Measurements from ENCODE around the gene TFCP2. TPM values are rescaled to one million over a fixed set of nuclear protein-coding genes. Genes with fewer than 3 reads are reported as not detected.
A peak's percentile ranks its signal among the peaks of the same experiment; 100 is the strongest.

The TFCP2 gene
- total RNA-seq, 1 donor from 2014 or later, result 15.5 TPM

- intact Hi-C loops (cut with DNase I), result no loop called here
- H3K27me3 ChIP-seq, result no peaks in the 10 kb centered on the region
- DNase-seq (ENCODE audit: extremely low spot score in 2 of 2), result no peak
- TF ChIP-seq POLR2AphosphoS5 (IDR thresholded peaks at IDR 0.05; ENCODE audit: insufficient read depth in 1 of 2, low read depth in 1 of 2) (peak in 1 of 2 donors; percentile 44), POLR2A (IDR thresholded peaks at IDR 0.05) (no peak)
- TF ChIP-seq, protein P1, sequence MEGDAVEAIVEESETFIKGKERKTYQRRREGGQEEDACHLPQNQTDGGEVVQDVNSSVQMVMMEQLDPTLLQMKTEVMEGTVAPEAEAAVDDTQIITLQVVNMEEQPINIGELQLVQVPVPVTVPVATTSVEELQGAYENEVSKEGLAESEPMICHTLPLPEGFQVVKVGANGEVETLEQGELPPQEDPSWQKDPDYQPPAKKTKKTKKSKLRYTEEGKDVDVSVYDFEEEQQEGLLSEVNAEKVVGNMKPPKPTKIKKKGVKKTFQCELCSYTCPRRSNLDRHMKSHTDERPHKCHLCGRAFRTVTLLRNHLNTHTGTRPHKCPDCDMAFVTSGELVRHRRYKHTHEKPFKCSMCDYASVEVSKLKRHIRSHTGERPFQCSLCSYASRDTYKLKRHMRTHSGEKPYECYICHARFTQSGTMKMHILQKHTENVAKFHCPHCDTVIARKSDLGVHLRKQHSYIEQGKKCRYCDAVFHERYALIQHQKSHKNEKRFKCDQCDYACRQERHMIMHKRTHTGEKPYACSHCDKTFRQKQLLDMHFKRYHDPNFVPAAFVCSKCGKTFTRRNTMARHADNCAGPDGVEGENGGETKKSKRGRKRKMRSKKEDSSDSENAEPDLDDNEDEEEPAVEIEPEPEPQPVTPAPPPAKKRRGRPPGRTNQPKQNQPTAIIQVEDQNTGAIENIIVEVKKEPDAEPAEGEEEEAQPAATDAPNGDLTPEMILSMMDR (IDR thresholded peaks at IDR 0.05), result no peak
- H3K36me3 ChIP-seq, result no peaks in the 10 kb centered on the region
- H3K27ac ChIP-seq, result no peak overlapping the region
- no peaks in the 10 kb centered on the region for H3K9me3 ChIP-seq
- H3K4me3 ChIP-seq, result no peak overlapping the region
- H3K4me1 ChIP-seq, result no peaks in the 10 kb centered on the region
Observed at GRCh38 chr12:51127050-51127729, 45.7 kb downstream of the TFCP2 start.

GRCh38 chr12:51126297-51126696, 46.6 kb downstream of the TFCP2 start:
- Histone ChIP-seq H3K4me3 (no peak overlapping the region), H3K9me3 (no peaks in the 10 kb centered on the region), H3K4me1 (no peaks in the 10 kb centered on the region), H3K27me3 (no peaks in the 10 kb centered on the region), H3K36me3 (no peaks in the 10 kb centered on the region), H3K27ac (no peak overlapping the region)
- intact Hi-C loops (cut with DNase I), result no loop called here
- no peak for TF ChIP-seq POLR2A (IDR thresholded peaks at IDR 0.05)
- TF ChIP-seq, protein P1 (IDR thresholded peaks at IDR 0.05), result no peak
- TF ChIP-seq POLR2AphosphoS5 (IDR thresholded peaks at IDR 0.05; ENCODE audit: insufficient read depth in 1 of 2, low read depth in 1 of 2), result no peak
- no peak for DNase-seq (ENCODE audit: extremely low spot score in 2 of 2)

GRCh38 chr12:51124504-51124903, 48.4 kb downstream of the TFCP2 start:
- intact Hi-C loops (cut with DNase I), result no loop called here
- H3K4me1 ChIP-seq, result no peaks in the 10 kb centered on the region
- TF ChIP-seq POLR2AphosphoS5 (IDR thresholded peaks at IDR 0.05; ENCODE audit: insufficient read depth in 1 of 2, low read depth in 1 of 2) (no peak), POLR2A (IDR thresholded peaks at IDR 0.05) (no peak)

GRCh38 chr12:51122844-51123243, 50.1 kb downstream of the TFCP2 start:
- no peaks in the 10 kb centered on the region for H3K36me3 ChIP-seq
- TF ChIP-seq, protein P1 (IDR thresholded peaks at IDR 0.05), result no peak
- TF ChIP-seq POLR2AphosphoS5 (IDR thresholded peaks at IDR 0.05; ENCODE audit: insufficient read depth in 1 of 2, low read depth in 1 of 2) (no peak), POLR2A (IDR thresholded peaks at IDR 0.05) (no peak)
- no peak overlapping the region for H3K4me3 ChIP-seq
- no peak overlapping the region for H3K27ac ChIP-seq
- H3K9me3 ChIP-seq, result no peaks in the 10 kb centered on the region
- no peak for DNase-seq (ENCODE audit: extremely low spot score in 2 of 2)
- no peaks in the 10 kb centered on the region for H3K27me3 ChIP-seq
- intact Hi-C loops (cut with DNase I), result no loop called here
- H3K4me1 ChIP-seq, result no peaks in the 10 kb centered on the region

More at GRCh38 chr12:51124504-51124903, 48.4 kb downstream of the TFCP2 start:
- DNase-seq (ENCODE audit: extremely low spot score in 2 of 2), result no peak
- Histone ChIP-seq H3K27ac (no peak overlapping the region), H3K36me3 (no peaks in the 10 kb centered on the region), H3K9me3 (no peaks in the 10 kb centered on the region), H3K27me3 (no peaks in the 10 kb centered on the region), H3K4me3 (no peak overlapping the region)

DNA sequence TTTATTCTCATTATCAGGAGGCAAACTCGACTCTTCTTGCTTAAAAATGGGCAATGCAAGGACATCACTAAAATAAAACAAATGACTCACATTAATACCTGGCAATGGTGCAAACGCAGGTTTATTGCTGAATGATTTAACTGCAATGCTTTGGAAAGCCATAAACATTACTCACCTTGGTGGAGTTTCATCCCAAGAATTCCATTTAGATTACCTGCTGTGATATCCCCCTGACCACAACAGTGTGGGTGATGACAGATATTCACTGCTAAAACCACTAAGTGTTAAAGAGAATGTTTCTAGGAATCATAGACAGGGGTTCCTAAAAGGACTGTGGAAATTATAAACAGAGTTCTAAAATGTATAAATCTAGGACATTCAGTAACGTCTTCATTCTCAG, 54.2 kb downstream of the TFCP2 start:
- no peak for TF ChIP-seq POLR2AphosphoS5 (IDR thresholded peaks at IDR 0.05; ENCODE audit: insufficient read depth in 1 of 2, low read depth in 1 of 2)
- intact Hi-C loops (cut with DNase I), result no loop called here
- no peak overlapping the region for H3K4me3 ChIP-seq
- no peaks in the 10 kb centered on the region for H3K27me3 ChIP-seq
- H3K27ac ChIP-seq, result no peak overlapping the region
- no peaks in the 10 kb centered on the region for H3K9me3 ChIP-seq
- H3K36me3 ChIP-seq, result peaks cover 0 to 22% of the 10 kb centered on the region in 2 donors
- no peak for DNase-seq (ENCODE audit: extremely low spot score in 2 of 2)
- no peaks in the 10 kb centered on the region for H3K4me1 ChIP-seq

DNA sequence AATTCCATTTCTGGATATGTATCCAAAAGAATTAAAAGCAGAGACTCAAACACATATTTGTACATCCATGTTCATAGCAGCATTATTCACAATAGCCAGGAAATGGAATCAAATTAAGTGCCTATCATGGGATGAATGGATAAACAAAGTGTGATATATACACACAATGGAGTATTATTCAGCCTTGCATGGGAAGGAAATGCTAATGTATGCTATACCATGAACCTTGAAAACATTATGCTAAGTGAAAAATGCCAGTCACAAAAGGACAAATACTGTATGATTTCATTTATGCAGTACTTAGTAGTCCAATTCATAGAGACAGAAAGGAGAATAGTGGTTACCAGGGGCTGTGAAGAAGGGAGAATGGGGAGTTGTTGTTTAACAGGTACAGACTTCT, 57.4 kb downstream of the TFCP2 start:
- Histone ChIP-seq H3K27me3 (no peaks in the 10 kb centered on the region), H3K9me3 (no peaks in the 10 kb centered on the region), H3K27ac (no peak overlapping the region), H3K4me1 (no peaks in the 10 kb centered on the region), H3K4me3 (no peak overlapping the region), H3K36me3 (peaks cover 0 to 44% of the 10 kb centered on the region in 2 donors)
- intact Hi-C loops (cut with DNase I), result no loop called here
- TF ChIP-seq, protein P1 (IDR thresholded peaks at IDR 0.05), result no peak
- TF ChIP-seq POLR2A (IDR thresholded peaks at IDR 0.05) (no peak), POLR2AphosphoS5 (IDR thresholded peaks at IDR 0.05; ENCODE audit: insufficient read depth in 1 of 2, low read depth in 1 of 2) (no peak)
- DNase-seq (ENCODE audit: extremely low spot score in 2 of 2), result no peak
